ENCODE results near the gene RRP8.

- TF ChIP-seq CTCF (IDR thresholded peaks at IDR 0.05) (no peak), POLR2AphosphoS5 (IDR thresholded peaks at IDR 0.05) (no peak)
Measured at GRCh38 chr11:6648501-6648900, 45.1 kb upstream of the RRP8 start.
